K562 (cell line): Measurements from ENCODE around the gene VGLL3. TPM values are rescaled to one million over a fixed set of nuclear protein-coding genes. Genes with fewer than 3 reads are reported as not detected.

Experiments used
- ATAC-seq: fragments of 200-7000 bp; cut with Tn5 transposase; 3 replicates; pipeline ENCODE4 v1.9.1; 2020; ENCODE audit warnings: moderate library complexity
- BruUV-seq: library from RNA; stranded (reverse); fragments of 400-500 nt; replicated peaks from 2 replicates; lab custom pipeline; 2021; lab: Mats Ljungman, UMichigan
- CTCF ChIA-PET: fragments of 300-600 bp; formaldehyde crosslinking; extraction: SDS; loops from one replicate; lab custom pipeline; 2021; ENCODE audit warnings: low intra/inter-chr PET ratio; lab: Yijun Ruan, JAX
- POLR2A ChIA-PET: fragments of 300-600, 350-650 bp; sonication (Branson Sonifier 250); formaldehyde crosslinking; extraction: SDS; loops from one replicate; lab custom pipeline; 2021; ENCODE audit warnings: antibody characterized with exemption, inconsistent platforms; lab: Yijun Ruan, JAX
- DNase-seq, 4 experiments: peaks; one replicate each; pipeline versions ENCODE4 v3.0.0 to v3.0.0-alpha.2; 2011 to 2018; ENCODE audit warnings: low spot score in 3 of 4, mixed read lengths in 3 of 4; ENCODE audit errors: extremely low read depth in 1 of 4
- FAIRE-seq: peaks from 2 replicates; lab custom pipeline; 2011; peaks lifted over from hg19 to GRCh38; lab: Jason Lieb, UNC
- H2AFZ ChIP-seq: 2 replicates; pipeline ENCODE4 v1.6.0; 2011; ENCODE audit warnings: low read depth, low read length, control low read depth, inconsistent platforms
- H3K27ac ChIP-seq: fragments of 200-600 bp; 3 replicates; pipeline ENCODE4 v1.8.0; 2011; ENCODE audit warnings: low read depth, mild to moderate bottlenecking, control low read depth, inconsistent platforms, low read length, moderate library complexity, mixed read lengths; ENCODE audit errors: extremely low read depth
- H3K27me3 ChIP-seq, 2 experiments: fragments of 300-600 bp in 1 of 2; 2 replicates in 1 of 2; 3 replicates in 1 of 2; pipeline versions ENCODE4 v1.6.0 to v1.8.0; 2011; ENCODE audit warnings: inconsistent platforms in 2 of 2, low read length in 2 of 2, mild to moderate bottlenecking in 1 of 2, mixed read lengths in 1 of 2, moderate library complexity in 1 of 2; ENCODE audit not compliant: control insufficient read depth in 2 of 2, insufficient read depth in 2 of 2
- H3K36me3 ChIP-seq: fragments of 300-600 bp; 3 replicates; pipeline ENCODE4 v1.8.0; 2011; ENCODE audit warnings: mild to moderate bottlenecking, low read length, inconsistent platforms; ENCODE audit not compliant: control insufficient read depth, insufficient read depth
- H3K4me1 ChIP-seq, 2 experiments: fragments of 200-600 bp in 1 of 2; replicated peaks in 1 of 2; 2 replicates in 1 of 2; 3 replicates in 1 of 2; pipeline versions ENCODE4 v1.5.1 to v1.8.0; 2011; ENCODE audit warnings: inconsistent platforms in 2 of 2, low read length in 2 of 2, mild to moderate bottlenecking in 1 of 2, mixed read lengths in 1 of 2, moderate library complexity in 1 of 2; ENCODE audit not compliant: control insufficient read depth in 2 of 2, insufficient read depth in 2 of 2
- H3K4me2 ChIP-seq: 2 replicates; pipeline ENCODE4 v1.6.1; 2011; ENCODE audit warnings: low read length, control low read depth, inconsistent platforms, mixed read lengths; ENCODE audit not compliant: insufficient read depth
- H3K4me3 ChIP-seq: fragments of 200-600 bp; sonication (generic), shearing (Covaris generic); 2 replicates; pipeline ENCODE4 v1.5.1; 2016; ENCODE audit warnings: control low read depth, inconsistent platforms
- H3K79me2 ChIP-seq: fragments of 200-600 bp; 3 replicates; pipeline ENCODE4 v1.8.0; 2011; ENCODE audit warnings: low read length, inconsistent platforms; ENCODE audit not compliant: control insufficient read depth, insufficient read depth
- H3K9ac ChIP-seq, 2 experiments: 2 replicates each; pipeline versions ENCODE4 v1.6.0 to v1.6.1; 2011; ENCODE audit warnings: low read depth in 2 of 2, low read length in 2 of 2, control low read depth in 1 of 2, inconsistent platforms in 1 of 2, mild to moderate bottlenecking in 1 of 2, mixed read lengths in 1 of 2; ENCODE audit not compliant: insufficient read depth in 1 of 2
- H3K9me1 ChIP-seq: one replicate; pipeline ENCODE4 v1.6.0; 2011; ENCODE audit warnings: inconsistent platforms, mild to moderate bottlenecking, low read length, moderate library complexity; ENCODE audit not compliant: control insufficient read depth, insufficient read depth
- H3K9me3 ChIP-seq: replicated peaks from 2 replicates; pipeline ENCODE4 v1.5.1; 2011; ENCODE audit warnings: low read depth, low read length, inconsistent platforms; ENCODE audit not compliant: control insufficient read depth, insufficient read depth
- H4K20me1 ChIP-seq: replicated peaks from 2 replicates; pipeline ENCODE4 v1.6.1; 2011; ENCODE audit warnings: low read length, inconsistent platforms, mixed read lengths; ENCODE audit not compliant: control insufficient read depth, insufficient read depth
- MAFF ChIP-seq: IDR thresholded peaks from 2 replicates; pipeline ENCODE4 v1.6.1; 2012; ENCODE audit warnings: low read length, improper control_type of control experiment
- PRPF4 ChIP-seq: fragments of 200-400 bp; formaldehyde crosslinking; IDR thresholded peaks from one replicate; pipeline ENCODE4 v1.6.1; 2017; ENCODE audit warnings: low read length, low read depth, mild to moderate bottlenecking; ENCODE audit not compliant: insufficient read depth, poor library complexity, severe bottlenecking
- ZFP30 ChIP-seq: fragments of 250-450 bp; sonication (Bioruptor Pico); IDR thresholded peaks from 2 replicates; pipeline ENCODE4 v1.8.0; 2022; ENCODE audit warnings: moderate library complexity, mild to moderate bottlenecking, inconsistent platforms, borderline replicate concordance
- WGBS: fragments of 100-300 bp; shearing (Covaris generic); methylation state at CpG from one replicate; pipeline ENCODE4 v1.1.6; 2016; ENCODE audit warnings: low coverage, mixed read lengths; ENCODE audit not compliant: insufficient coverage; ENCODE audit errors: missing lambda C conversion rate; 5-methylcytosine and 5-hydroxymethylcytosine counted together
- in situ Hi-C: fragments of 300-500 bp; cut with MboI; formaldehyde crosslinking; loops from 4 replicates; pipeline ENCODE4 v1.15.0; 2018; ENCODE audit warnings: inconsistent platforms, mixed read lengths
- intact Hi-C: fragments of 100-400 bp; cut with micrococcal nuclease; formaldehyde crosslinking; loops from 2 replicates; pipeline ENCODE4 v1.14.2; 2022
- polyA plus RNA-seq, 8 experiments: library from polyadenylated mRNA; depleted of rRNA in 4 of 8; stranded (reverse) in 5 of 8; unstranded in 3 of 8; fragments of >200 nt; fragmentation: Nextera tagmentation in 2 of 8; fragmentation: Illumina TruSeq in 1 of 8; extraction: Ambion mirVana in 2 of 8; extraction: Trizol in 1 of 8; gene quantifications; 2 replicates each; pipeline versions ENCODE4 v1.2.1 to v1.2.3, GENCODE V29; 2011 to 2014; ENCODE audit warnings: inconsistent platforms in 1 of 8, missing spikeins in 1 of 8
- total RNA-seq, 7 experiments: library from RNA; depleted of rRNA in 6 of 7; stranded (reverse); fragments of >200 nt in 6 of 7; fragmentation: Illumina TruSeq in 2 of 7; extraction: Trizol in 2 of 7; gene quantifications; 2 replicates each; pipeline versions ENCODE4 v1.2.1 to v1.2.3, GENCODE V29; 2011 to 2021; ENCODE audit warnings: low replicate concordance in 1 of 7

The VGLL3 gene
- total and polyA plus RNA-seq, 9 of the 15 experiments (the other 6 are each of a cell fraction or from before 2014, with no cell fraction given), result under 0.01 to 0.09 (median 0.04) TPM; not detected in 6

DNA sequence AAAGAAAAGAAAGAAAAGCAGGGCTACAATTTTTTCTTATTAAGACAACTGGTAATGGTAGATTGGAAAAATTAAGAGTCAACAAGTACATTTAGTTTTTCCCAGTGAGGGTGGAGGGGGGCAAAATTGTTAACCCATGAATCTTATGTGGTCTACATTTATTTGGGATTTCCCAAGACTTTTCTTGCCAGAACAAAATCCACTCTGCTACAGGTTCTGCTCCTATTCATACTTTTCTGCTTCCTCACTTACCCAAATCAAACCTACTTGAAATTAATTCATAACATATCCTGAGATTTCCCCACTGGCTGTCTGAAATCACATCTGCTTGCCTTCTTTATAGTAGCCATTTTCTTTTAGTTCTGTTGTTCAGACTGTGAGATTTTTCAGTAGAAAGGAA lies 41.1 kb downstream of the VGLL3 start:
- ChIA-PET POLR2A (no interaction called here), CTCF (no interaction called here)
- Histone ChIP-seq H3K27me3 (no peaks in the 10 kb centered on the region), H3K4me1 (no peaks in the 10 kb centered on the region), H3K9me1 (no peaks in the 10 kb centered on the region), H3K9me3 (no peaks in the 10 kb centered on the region), H2AFZ (no peak overlapping the region), H3K9ac (no peak overlapping the region), H3K27ac (no peak overlapping the region), H4K20me1 (no peaks in the 10 kb centered on the region), H3K79me2 (no peaks in the 10 kb centered on the region), H3K4me3 (no peak overlapping the region), H3K36me3 (no peaks in the 10 kb centered on the region), H3K4me2 (no peak overlapping the region)
- BruUV-seq, result no TSS peak
- DNase-seq (no peak), ATAC-seq (no peak), FAIRE-seq (no peak)
- TF ChIP-seq ZFP30 (CRISPR knock-in tag), result no peak
- intact Hi-C loops, result no loop called here
- in situ Hi-C loops, result no loop called here

DNA sequence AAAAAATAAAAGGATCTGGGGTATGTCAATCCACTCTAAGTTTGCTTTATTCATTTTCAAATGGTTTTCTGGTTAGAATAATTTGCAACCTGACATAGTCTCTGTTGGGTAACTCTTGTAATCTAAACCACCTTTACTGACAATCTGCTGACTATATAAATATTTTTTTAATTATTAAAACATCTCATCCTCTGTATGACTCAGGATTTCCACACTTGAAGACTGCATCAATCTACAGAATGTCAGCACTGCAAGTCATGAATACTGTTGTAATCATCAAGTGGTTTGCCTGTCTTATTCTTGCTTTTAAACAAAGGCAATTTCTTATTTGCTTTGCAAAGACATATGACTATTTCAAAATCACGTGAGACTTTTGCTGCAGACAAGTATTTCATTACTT lies 42.1 kb downstream of the VGLL3 start:
- Histone ChIP-seq H3K4me3 (no peak overlapping the region), H4K20me1 (no peaks in the 10 kb centered on the region), H3K9me3 (no peaks in the 10 kb centered on the region), H3K27me3 (no peaks in the 10 kb centered on the region), H3K79me2 (no peaks in the 10 kb centered on the region), H3K36me3 (no peaks in the 10 kb centered on the region), H2AFZ (no peak overlapping the region), H3K27ac (no peak overlapping the region), H3K4me2 (no peak overlapping the region), H3K9me1 (no peaks in the 10 kb centered on the region), H3K9ac (no peak overlapping the region), H3K4me1 (no peaks in the 10 kb centered on the region)
- ChIA-PET POLR2A (no interaction called here), CTCF (no interaction called here)
- no peak for TF ChIP-seq PRPF4
- no peak for TF ChIP-seq MAFF
- in situ Hi-C loops (no loop called here), intact Hi-C loops (no loop called here)
- WGBS, result 6% methylated on average over 1 of the region's 1 CpG
- FAIRE-seq, result no peak
- DNase-seq, result no peak
- BruUV-seq, result no TSS peak
- ATAC-seq, result no peak
